Stimulated activated CD8-positive, alpha-beta memory T cell treated with anti-CD3 and anti-CD28 coated beads, Interleukin-12 subunit alpha, Interleukin-12 subunit beta, amount 100 ng/mL, for 24 hours (primary cell): ENCODE data around the gene CAMTA1.

Experiments used
- DNase-seq: peaks from one replicate; pipeline ENCODE4 v3.0.0-alpha.2; 2020; ENCODE audit errors: extremely low read depth

CAMTA1 gene

DNA sequence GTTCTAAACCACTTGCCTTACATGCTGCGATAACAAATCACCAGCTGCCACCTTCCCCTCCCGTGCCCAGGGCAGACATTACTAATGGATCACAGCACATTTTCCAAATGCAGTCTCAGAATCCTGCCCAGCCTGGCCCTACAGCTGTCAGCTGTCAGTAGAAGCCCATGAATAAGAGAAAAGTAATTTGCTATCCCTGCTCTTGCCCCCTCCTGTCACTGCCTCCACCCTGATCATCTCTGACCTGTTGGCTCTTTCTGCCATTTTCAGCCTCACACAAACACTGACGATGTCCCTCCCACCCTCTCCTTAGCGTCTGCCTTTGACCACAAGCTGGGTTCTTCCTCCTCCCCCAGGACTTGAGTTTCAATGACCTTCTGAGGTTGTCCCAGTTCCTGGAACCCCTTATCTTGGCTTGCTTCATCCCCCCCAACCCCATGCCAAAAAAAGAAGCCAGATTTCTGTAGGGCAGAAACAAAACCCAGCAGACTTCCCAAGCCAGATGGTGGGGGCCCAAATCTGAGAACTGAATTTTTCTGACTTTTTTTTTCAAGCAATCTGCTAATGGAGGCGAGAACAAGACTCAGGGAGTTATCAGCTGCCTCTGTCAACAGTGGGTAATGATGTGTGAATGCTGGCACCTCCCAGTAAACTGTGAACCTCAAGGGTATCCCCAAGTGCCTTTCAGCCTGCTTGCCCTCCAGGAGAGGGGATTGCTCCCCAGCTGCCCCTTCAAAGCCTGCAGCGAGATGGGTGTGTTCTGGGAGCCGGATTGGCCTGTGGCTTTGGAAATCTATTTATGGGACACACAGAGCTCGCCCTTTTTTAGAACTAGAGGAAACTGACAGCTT, 769.4 kb downstream of the CAMTA1 start:
- no peak for DNase-seq

DNA sequence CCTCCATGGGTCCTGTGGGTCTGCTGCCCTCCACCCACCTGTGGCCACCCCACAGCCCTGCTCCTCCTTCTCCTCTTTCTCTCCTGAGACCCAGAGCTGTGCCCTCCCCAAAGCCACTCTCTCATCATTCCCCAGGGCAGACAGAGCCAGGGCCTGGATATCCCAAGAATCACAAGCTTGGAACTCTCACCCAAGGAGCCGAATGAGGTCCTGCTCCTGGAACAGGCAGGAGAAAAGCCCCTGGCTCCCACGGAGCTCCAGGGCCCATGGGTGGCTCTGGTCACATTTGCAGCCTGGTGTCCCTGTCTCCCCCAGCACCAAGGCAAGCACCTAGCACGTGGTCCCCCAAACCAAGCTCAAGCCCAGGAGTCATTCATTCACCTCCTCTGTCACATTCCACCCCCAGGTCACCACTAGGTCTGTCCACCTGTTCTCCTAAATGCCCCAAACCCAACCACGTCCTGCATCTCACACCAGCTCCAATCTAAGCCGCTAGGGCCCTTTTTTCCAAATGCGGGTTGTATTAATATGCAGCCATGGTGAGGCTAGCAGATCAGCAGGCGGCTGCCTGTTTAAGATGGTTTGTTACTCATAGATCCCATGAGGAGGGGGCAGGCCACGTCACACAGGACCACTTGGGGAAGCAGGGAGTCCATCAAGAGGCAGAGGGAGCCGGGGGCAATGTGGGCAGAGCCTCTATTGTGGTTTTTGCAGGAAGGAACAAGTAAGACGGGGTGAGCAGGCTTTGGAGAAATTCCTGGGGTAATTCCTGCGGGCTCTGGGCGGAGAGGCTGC, 770.3 kb downstream of the CAMTA1 start:
- no peak for DNase-seq

DNA sequence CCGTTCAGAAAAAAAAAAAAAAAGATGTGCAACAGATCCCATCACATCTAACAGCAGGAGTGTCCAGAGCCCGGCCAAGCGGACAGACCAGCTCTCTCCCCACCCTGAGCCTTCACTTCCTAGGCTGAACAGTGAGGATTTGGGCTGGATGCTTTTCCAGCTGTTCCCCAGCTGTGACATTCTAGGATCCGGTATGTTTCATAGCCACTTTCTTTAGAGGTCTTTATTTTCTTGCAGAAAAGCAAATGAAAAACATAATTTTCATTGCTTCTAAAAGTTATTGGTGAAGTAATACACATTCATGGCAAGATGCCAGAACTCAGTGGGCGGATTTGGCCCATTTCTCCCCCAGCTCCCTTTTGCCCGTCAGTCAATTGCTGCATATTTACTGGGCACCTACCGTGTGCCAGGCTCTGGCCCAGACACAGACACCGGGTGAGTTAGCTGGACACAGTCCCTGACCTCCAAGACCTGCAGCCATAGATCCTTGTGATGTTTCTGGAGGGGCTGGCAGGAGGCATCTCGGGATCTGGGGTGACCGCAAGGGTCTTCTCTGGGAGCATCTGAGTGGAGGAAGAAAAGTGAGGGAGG, 772.1 kb downstream of the CAMTA1 start:
- no peak for DNase-seq

DNA sequence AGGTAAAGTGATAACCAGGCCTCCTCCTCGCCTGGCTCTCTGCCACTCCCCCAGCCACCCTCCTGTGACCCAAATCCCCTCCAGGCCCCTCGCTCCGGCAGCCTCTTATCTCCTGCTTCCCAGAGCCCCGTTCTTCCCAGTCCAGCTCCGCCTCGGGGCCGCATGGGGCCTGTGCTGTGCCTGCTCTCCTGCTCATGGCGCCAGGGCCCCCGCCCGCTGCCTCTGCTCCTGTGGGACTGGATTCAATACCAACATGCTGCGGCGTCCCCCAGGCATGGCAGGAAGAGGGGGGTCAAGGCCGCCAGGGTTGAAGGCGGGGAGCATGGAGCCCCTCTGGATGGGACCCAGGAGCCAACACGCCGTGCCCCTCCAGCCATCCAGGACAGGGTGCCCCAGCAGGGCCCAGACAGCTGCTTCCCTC, 772.8 kb downstream of the CAMTA1 start:
- DNase-seq, result no peak

DNA sequence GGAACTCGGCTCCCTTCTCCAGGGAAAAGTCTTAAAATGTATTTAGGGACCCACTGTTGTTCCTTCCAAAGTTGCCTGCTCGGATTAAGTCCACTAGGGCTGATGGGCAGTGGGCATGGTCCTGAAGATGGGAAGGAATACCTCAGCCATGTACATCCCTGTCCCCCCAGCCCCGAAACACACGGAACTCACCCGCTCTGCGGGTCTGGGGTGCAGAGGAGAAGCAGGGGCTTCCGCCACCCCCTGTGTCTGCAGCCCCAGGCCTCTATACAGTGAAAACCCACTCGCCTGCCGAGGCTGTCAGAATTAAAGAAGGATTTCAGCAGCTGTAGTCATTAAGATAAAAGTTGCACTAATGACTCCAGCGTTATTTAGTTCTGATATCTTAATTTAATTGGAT, 773.2 kb downstream of the CAMTA1 start:
- DNase-seq, result no peak

DNA sequence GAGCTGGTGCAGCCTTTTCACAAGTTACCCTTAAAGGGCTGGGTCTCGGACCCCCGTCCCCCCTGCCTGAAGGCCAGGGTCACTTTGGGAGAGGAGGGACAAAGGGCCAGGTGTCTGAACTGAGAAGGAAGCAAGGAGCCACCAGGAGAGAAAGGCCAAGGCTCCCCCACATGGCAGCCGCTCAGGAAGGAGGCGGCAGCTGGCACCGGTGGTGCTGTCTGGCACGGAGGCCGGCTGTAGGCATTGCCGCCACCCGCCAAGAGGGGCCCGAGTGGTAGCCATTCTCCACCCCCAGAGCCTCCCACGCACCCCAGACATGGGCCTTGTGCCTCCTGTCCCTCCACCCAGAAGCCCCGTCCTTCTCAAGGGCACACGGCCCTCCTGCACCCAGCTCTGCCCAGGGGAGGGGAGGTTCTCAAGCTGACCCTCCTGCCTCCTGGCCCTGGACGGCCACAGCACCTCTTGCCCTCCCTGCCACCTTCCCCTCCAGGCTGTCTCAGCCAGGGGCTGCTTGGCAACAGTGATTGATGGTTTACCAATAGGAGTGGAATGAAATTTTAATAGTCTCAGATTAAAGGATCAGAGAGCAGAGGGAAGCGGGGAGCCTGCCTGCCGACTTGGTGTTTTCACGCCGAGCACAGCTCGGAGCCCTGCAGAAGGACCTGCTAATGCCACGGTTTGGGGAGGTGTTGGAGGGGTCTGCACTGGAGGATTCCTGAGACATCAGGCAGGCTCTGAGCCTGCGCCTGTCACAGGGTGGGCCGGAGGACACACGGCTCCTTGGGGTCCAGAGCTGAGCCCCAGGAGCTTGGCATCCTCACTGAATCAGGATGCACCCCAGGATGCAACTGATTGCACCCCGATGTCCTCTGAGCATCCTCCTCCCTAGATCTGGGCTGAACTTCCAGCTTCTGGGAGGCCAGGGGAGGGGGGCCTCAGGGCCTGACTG, 773.9 kb downstream of the CAMTA1 start:
- no peak for DNase-seq

DNA sequence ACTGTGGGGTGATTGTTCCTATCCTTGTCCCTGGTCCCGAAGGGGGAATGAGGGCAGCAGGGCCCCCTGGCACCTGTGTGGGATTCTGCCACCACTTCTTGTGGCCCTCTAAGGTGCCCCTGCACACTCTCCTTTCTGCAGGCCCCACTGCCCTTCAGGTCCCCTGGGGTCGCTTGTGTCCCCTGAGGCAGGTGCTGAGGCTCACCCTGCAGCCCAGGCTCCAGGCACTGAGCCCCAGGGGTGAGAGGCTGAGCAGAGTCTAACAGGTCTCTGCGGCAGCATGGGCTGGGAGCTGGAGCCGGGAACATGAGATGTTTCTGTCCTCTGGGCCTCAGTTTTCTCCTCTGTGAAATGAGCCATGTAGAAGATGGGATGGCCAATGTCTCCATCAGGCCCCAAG, 774.9 kb downstream of the CAMTA1 start:
- no peak for DNase-seq

DNA sequence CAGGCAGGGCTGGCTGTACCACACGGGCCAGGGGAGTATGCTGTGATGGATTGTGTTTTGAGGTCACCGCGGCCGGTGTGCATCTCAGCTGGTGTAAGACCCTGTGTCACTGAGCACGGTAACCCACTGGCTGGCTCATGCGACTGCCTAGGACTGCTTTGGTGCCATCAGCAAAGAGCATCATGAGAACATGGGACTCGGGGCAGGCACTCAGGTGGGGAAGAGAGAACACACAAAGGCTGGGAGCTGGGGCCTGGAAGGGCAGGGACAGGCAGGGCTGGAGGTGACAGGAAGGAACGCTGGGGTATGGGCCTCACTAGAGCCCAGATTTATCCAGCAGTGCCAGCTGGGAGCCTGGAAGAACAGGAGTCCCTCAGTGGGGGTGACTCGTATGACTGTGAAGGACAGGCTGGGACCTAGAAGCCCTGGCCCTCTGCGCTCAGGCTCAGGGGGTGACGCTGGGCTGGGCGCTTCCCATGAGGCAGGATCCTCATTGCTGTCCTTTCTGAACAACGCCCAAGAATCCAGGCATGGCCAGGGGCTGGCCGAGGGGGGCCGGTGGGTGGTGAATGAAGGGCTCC, 775.4 kb downstream of the CAMTA1 start:
- no peak for DNase-seq

DNA sequence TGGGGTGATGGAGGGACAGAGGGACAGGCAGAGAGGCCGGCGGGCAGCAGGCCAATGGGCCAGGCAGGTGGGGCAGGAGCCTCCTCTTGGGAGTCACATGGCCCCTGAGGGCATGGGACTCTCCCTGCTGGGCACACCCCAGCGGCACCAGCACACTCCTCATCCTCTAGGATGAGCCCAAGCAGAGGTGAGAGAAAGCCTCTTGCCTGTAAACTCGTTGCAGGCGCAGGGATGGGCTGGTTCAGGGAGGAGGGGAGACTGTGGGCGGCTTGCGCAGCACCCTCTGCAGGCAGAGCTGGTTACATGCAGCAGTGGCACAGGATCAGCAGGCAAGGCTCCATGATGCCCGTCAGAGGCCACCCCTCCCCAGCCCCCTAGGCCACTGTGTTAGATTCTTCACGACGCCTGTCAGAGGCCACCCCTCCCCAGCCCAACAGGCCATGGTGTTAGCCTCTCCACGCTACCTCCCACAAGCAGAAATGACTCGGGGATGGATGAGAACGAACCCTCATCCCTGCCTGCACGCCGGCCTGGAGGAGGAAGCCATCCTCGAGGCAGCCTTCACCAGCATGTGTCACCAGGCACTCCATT, 776.2 kb downstream of the CAMTA1 start:
- no peak for DNase-seq

DNA sequence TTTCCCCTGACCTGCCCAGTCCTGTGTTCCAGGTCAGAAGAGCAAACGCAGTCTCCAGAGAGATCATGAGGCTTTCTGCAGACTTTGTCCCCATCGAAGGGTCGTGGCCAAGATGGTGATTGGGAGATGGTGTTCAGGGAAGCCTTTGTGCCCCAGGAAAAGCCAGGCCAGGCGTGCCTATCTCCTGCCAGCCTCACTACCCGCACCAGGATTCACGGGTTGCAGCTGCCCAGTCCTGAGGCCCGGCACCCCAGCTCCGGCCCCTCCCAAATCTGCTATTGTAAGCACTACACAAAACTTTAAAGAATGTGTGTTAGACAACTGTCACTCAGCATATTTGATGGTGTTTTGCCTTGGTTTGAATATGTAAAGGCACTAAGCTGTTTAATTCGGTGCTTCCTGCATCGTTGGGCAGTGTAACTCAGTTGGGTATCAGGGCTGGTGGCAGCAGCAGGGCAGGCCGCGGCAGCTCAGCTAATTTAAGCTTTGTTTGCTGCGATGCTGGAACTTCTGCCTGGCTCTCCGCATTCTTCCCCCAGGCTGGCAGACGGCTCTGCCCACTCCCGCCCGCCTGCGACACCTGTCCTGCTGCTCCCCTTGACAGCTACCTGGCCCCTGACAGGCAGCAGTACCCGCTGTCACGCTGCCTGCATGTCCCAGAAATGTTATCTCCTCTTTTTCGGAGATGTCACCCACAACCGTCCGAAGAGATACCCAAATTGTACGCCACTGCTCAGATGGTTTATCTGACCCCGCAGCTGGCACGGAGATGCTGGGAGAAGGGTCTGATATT, 776.9 kb downstream of the CAMTA1 start:
- no peak for DNase-seq

DNA sequence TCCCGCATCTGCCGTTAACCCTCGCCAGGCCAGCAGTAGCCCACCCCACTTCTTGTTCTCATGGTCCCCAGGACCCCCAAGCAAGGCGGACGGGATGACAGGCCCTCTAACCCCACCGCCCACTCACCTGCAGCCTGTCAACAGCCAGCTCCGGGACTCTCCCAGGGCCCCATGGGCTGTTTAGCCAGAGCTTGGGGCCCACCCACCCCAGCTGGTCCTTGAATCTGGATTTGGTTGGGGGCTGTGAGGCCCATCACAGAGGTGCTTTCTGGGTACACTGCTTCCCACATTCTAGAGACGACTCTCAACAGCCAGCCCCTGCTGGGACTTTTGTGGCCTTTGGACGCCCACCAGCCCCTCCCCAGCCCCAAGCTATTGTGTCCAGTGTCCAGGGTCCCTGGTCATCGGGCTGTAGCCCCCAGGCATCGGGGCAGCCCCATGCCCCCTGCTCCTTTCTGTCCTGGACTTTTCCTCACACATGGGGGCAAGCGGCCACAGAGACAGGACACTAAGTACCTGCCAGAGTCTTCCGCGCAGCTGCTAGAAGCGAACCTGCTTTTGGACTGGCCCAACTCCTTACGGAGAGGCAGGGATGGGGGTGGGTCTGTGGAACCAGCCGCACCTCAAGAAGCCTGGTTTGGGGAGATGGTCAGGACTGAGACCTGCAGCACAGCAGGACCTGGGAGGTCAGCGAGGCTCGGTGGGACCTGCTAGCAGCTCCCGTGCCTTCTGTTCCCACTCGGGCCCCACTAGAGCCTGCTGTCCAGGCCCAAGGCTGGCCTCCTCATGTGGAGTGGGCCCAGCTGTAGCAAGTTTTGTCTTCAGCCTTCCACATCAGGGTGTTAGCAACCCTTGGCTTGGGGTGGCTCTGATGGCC, 777.7 kb downstream of the CAMTA1 start:
- DNase-seq, result no peak

DNA sequence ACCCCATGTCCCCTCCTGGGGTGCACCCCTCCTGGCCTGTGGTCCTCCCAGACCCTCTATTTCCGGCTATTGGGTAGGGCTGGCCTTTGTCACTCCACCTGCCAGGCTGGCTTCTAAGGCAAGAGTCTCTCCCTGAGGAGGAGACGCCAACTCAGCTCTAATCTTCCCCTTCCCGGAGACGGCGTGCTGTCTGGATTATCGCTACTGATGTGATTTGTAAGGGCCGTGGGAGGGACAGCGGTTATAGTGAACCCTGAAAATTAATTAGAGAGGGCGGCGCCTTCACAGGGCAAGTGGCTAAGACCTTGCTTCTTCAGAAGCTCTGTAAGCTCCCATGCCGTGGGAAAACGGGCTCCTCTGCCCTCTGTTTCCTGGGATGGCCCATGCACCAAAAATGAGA, 778.9 kb downstream of the CAMTA1 start:
- DNase-seq, result no peak

DNA sequence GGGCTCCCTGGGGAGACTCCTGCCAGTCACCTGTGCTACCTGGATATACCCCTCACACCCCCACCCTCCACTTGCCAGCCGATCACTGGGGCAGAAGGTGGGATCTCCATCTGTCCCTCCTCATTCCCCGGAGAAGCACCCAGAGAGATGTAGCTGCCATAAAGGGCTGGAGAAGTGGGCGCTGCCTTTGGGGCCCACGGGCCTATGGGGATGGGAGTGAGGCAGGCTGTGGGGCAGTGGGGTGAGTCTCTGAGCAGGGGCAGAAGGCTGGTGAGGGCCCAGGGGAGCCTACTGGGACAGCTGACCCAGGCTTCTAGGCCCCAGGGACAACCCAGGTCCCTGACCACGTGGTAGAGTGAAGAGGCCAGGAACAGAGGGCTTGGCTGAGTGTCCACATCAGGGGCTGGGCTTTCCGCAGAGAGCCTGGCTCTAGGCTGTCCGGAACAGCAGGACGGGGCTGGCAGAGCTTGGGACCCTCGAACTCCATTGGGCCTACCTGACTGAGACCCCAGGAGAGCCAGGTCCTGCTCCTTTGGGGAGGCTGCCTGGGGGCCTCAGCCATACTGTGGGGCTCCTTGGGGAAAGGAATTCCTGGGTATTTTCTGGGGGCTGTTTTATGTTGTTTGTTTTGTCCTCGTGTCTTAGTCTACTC, 780.0 kb downstream of the CAMTA1 start:
- DNase-seq, result no peak

DNA sequence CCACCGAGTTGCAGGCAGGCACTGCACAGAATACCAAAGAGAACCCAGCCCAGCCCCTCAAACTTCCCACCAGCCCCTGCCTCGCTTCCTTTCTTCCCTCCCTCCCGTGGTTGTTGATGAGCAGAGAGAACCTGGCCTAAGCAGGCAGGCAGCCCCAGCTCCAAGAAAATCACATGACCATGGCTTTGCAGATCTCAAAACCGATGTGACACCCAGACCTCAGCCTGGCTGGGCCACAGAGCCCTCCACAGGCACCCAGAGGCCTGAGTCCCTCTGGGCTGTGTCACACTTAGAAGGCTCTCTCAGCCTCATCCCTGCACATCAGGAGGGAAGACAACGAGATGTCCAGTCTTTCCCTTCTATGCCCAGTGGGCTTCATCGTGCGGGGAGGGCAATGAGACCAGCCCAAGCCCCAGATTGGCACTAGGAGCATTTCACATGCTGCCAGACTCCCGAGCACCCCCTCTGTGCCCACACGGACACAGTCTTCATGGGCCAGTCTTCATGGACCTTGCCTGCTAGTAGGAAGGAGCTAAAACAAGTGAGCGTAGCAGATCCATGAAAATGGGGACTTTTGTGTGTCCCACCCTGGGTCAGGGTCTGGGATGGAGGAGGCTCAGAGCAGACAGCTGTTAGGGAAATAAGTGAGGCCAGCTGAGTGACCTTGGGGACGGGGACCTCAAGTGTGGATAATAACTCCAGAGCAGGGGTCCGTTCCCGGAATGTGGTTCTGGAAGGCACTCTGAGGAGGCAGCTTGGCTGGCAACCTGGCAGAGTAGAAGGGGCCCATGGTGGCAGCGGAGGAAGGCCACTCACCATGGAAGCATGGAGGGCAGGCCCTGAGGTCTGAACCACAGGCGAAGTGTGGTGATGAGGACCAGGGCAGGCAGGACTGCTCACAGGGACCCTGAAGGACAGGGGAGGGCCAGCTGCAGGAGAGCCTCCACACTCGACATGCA, 781.4 kb downstream of the CAMTA1 start:
- no peak for DNase-seq

DNA sequence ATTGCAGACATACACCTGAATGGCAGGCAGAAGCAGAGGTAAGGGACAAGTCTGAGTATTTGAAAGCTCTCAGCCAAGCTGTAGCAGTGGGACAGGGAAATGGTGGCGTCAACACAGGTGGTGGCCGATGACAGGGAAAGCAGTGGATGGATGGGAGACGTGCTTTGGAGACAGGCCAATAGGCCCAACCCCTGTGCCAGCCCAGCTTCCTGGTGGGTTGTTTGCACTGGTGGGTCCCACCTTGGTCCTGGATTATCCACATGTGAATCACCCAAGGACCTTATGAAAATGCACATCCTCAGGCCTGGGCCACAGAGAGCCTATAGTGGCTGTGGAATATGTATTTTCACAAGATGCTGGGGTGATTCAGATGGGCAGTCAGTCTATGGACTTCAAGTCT, 782.1 kb downstream of the CAMTA1 start:
- DNase-seq, result no peak

DNA sequence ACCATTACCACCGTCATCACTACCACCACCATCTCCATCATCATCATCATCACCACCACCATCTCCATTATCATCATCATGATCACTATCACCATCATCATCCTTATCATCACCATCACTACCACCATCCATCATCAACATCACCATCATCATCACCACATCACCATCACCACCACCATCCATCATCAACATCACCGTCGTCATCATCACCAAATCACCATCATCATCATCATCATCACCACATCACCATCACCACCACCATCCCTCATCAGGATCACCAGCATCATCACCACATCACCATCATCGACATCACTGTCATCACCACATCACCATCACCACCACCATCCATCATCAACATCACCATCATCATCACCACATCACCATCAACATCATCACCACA, 782.8 kb downstream of the CAMTA1 start:
- no peak for DNase-seq

DNA sequence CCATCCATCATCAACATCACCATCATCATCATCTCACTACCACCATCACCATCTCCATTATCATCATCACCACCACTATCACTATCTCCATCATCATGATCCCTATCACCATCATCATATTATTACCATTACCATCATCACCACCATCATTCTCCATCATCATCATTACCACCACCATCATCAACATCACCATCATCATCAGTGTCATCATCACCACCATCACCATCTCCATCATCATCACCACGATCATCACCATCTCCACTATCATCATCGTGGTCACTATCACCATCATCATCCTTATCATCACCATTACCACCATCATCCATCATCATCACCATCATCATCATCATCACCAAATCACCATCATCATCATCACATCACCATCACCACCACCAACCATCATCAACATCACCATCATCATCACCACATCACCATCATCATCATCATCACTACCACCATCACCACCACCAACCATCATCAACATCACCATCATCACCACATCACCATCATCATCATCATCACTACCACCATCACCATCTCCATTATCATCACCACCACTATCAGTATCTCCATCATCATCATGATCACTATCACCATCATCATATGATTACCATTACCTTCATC, 783.8 kb downstream of the CAMTA1 start:
- DNase-seq, result no peak
